Tongue (tissue), 2 donors: ENCODE results near the gene ACTC1. TPM values are rescaled to one million over a fixed set of nuclear protein-coding genes. Genes with fewer than 3 reads are reported as not detected.
"Not testable (repeated sequence)": the region's sequence is repeated elsewhere in the genome, so short reads cannot be mapped to it uniquely, and the experiment has no call there.

Experiments
- DNase-seq: peaks from one replicate; pipeline ENCODE4 v3.0.0-alpha.2; 2015
- total RNA-seq: library from RNA; depleted of rRNA; stranded (reverse); fragments of >200 nt; gene quantifications from one replicate; pipeline ENCODE4 v1.2.3, GENCODE V29; 2014

ACTC1 gene
- 1,740 TPM for total RNA-seq

- DNase-seq, result peak; percentile 96
Observed at GRCh38 chr15:34795267-34796081, at the start of gene ACTC1. Gene ACTC1, minus strand, starts transcription at chr15:34795549. Its CDS starts 741 bp downstream, at chr15:34794808.

- peak; percentile 29 for DNase-seq
Observed at GRCh38 chr15:34841262-34841725, 45.9 kb upstream of the ACTC1 start.

GRCh38 chr15:34838282-34838681, 42.9 kb upstream of the ACTC1 start:
- DNase-seq, result no peak

- DNase-seq, result no peak
Observed at GRCh38 chr15:34837246-34838016, 42.1 kb upstream of the ACTC1 start.

DNA sequence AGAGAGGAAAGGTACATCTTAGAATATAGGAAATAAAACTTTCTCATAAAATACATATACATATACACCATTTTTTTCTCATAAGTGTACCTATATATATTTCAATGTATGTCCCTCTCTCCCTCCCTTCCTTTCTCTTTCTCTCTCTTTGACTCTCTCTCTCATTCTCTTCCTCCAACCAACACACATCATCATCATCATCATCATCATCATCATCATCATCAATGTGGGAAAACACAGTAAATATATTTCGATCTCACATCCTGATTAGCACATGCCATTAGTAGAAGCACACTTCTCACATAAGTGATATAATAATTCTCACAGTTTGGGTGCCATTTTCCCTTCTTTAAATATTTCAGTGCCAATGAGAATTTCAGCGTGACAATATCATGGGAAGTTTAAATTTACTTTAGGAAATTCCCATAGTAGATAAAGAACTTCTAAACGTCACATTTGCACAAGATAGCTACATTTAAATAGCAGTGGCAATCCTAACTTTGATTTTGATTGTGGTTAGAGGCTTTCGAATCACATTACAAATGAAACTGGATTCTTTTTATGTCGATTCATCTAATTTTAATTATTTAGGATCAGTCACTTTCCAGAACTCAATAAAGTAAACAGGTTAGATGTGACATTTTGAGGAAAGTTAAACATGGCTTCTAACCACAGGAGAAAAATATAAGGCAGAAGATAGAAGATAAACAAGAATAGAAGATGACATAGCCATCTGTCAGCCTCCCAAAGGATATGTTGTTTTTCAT, 33.0 kb upstream of the ACTC1 start:
- DNase-seq, result no peak

GRCh38 chr15:34821831-34822230, 26.5 kb upstream of the ACTC1 start:
- DNase-seq, result no peak

GRCh38 chr15:34820110-34820509, 24.8 kb upstream of the ACTC1 start:
- no peak for DNase-seq

GRCh38 chr15:34818526-34818925, 23.2 kb upstream of the ACTC1 start:
- DNase-seq, result no peak

DNA sequence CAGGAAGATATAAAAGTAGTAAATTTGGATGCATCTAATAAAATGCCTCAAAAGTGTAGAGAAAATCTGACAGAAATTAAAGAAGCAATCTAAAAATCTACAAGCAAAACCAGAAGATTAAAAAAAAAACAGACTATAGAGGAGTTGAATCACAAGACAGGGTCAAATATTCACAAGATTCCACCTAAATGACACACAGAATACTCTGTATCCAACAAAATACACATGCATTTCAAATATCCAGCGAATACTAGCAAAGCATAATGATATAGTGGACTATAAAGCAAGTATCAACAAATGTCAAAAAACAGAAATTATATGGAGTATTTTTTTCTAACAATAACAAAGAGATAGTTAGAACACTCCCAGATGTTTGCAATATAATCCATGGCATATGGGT, 20.5 kb upstream of the ACTC1 start:
- no peak for DNase-seq

GRCh38 chr15:34813446-34814190, 18.3 kb upstream of the ACTC1 start:
- DNase-seq, result no peak

DNA sequence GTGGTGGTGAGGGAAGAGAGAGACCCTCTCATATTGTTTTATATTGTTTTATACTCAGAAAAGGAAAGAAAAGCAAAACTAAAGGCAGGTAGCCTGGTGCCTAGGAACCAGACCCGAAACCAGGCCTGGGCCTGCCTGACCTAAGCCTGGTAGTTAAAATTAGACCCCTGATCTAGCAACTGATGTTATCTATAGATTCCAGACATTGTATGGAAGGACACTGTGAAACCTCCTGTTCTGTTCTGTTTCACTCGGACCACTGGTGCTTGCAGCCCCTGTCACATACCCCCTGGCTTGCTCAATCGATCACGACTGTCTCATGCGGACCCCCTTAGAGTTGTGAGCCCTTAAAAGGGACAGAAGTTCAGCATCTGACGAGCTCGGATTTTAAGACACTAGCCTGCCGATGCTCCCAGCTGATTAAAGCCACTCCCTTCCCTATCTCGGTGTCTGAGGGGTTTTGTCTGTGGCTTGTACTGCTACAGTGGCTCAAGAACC, 17.6 kb upstream of the ACTC1 start:
- DNase-seq, result not testable (repeated sequence)

- DNase-seq, result no peak
Observed at GRCh38 chr15:34812369-34812768, 17.0 kb upstream of the ACTC1 start.

GRCh38 chr15:34810443-34811129, 15.2 kb upstream of the ACTC1 start:
- DNase-seq, result peak; percentile 50

GRCh38 chr15:34809186-34809585, 13.8 kb upstream of the ACTC1 start:
- DNase-seq, result no peak

- DNase-seq, result no peak
Observed at GRCh38 chr15:34808016-34808415, 12.7 kb upstream of the ACTC1 start.

DNA sequence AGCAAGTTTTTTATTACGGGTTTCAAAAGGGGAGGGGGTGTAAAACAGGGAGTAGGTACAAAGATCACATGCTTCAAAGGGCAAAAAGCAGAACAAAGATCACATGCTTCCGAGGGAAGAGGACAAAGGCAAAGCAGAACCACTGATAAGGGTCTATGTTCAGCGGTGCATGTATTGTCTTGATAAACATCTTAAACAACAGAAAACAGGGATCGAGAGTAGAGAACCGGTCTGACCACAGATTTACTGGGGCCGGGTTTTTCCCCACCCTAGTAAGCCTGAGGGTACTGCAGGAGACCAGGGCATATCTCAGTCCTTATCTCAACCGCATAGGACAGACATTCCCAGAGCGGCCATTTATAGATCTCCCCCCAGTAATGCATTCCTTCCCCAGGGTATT, 11.9 kb upstream of the ACTC1 start:
- not testable (repeated sequence) for DNase-seq

DNA sequence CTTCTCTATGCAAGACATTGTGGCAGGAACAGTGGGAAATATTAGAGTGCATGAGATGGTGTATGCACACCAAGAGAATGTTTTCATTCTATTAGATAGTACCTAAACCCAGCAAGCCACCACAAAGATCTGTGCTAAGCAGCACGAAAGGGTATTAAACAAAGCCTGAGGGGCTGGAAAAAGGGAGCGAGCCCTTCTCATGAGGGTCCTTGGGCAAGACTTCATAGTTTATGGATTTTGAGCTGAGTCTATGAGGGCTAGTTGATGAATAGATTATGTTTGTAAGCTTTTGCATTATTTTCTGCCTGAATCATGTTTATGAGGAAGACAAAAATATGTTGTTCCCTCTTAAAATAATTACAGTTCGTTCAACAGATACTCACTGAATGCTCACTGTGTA, 9.4 kb upstream of the ACTC1 start:
- DNase-seq, result no peak

DNA sequence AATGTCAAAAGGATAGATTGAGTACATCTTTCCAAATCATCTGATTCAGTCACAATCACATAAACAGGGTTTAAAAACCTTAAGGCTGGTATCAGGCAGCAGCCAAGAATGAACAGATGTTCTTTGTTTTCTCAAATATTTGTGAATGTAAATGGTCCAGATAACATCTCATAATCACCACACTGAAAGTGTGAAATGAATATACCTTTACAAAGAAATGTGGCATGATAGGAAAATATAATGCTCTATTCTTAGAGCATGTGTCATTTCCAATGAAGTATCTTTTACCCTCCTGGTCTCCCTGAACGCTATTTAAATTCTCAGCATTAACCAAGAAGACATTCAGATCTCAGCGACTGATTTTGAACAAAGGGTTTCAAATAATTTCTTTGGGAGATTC, 8.8 kb upstream of the ACTC1 start:
- no peak for DNase-seq

- peak; percentile 59 for DNase-seq
Observed at GRCh38 chr15:34802803-34803750, 7.7 kb upstream of the ACTC1 start.

- DNase-seq, result peak; percentile 72
Observed at GRCh38 chr15:34802371-34802770, 7.0 kb upstream of the ACTC1 start.
